COLO668 (cell line): Measurements from ENCODE around the gene MYO1B.
A peak's percentile ranks its signal among the peaks of the same experiment; 100 is the strongest.

ENCODE experiments used
- DNase-seq: peaks from one replicate; lab custom pipeline; 2025; ENCODE audit not compliant: unreplicated experiment; lab: John Stamatoyannopoulos, UW

The MYO1B gene

GRCh38 chr2:191296083-191297006 is 51.1 kb downstream of the MYO1B start:
- DNase-seq: no peak

DNA sequence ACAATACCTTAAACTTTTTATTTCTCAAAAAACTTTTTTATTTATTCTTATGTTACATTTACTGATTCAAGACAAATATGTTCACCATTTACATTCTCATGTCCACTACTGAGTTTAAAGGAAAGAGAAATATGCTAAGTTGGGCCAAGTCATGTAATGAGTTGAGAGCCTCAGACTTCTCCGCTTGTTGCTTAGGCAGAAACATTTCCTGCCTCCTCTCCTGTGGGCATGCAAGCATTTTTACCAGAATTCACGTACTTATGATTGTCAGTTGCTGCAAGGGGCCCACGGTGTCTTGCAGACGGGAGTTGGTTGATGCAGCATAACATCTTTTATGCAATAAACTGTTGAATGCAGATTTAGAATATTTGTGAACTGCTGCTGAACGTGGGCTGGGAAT is 51.8 kb downstream of the MYO1B start:
- no peak for DNase-seq

DNA sequence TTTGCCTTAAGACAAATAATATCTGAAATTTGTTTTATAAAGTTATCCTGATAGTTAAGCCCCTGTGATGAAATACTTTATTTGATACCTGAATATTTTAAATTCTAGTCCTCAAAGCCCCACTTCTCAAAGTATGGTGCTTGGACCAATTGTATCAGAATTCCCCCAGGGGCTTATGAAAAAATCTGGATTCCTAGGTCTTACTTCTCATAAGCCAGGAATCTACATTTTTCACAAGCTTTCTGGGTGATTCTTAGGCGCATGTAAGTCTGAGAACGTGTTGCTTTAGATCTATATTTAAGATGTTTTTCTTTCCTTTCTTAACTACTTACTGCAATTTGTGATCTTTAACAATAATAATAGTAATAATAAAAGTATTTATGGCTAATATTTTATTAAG is 53.1 kb downstream of the MYO1B start:
- DNase-seq: no peak

DNA sequence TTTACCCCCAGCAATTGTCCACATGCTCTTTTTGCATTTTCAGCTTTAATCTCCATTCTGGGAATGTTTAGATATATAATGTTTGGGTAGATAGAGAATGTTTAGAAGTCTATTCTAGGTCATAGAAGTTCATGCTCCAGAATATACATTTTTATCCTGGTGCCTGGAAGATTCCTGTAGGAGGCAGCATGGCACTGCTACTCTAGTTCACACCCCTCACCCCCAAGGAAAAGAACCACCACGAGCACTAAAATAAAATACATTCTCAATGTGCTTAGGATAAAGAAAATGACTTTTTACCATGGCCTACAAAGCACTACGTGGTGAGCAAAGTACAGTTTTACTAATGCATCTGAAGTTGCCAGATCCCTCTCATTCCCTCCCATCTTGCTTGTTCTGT is 53.8 kb downstream of the MYO1B start:
- DNase-seq: no peak

GRCh38 chr2:191299866-191300265 is 54.7 kb downstream of the MYO1B start:
- no peak for DNase-seq

- DNase-seq: no peak
Observed at GRCh38 chr2:191301971-191302370, 56.8 kb downstream of the MYO1B start.

- peak; percentile 7 for DNase-seq
Observed at GRCh38 chr2:191302459-191303139, 57.4 kb downstream of the MYO1B start.

DNA sequence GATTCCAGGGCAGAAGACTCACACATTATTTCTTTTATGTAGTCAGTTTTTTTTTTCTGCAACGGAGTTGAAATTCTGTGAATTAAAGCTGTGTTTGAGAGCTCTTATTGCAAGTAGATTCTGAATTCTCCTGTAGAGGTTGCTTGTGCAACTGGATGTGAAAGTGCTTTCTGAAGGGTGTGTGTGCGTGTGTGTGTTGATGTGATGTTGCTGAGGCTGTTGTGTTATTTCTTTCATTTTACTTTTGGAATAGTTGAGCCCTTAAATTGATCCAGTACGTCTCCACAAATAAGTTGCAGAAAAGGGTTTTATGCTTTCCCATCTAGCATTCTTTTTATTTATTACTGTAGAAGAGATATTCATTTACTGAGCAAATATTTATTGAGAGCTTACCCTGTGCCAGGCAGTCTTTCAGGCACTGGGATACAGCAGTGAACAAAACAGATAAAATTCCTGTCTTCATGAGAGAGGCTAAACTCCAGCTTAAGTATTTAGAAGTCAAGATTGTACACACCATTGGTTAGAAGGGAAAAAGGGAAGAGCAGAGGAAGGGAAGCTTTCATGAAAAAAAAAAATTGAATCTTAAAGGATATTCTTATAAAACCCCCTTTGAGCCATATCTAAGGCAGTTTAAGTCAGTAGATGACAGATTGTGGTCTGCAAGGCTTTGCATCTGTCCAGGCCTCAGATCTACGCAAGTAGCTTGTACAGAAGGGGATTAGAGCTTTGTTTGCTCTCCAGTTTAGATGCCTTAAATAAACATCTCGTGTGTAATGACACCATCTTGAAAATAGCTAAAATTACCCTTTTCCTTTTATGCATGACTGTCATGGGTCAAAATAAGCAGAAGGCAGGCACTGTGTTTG is 58.2 kb downstream of the MYO1B start:
- peak; percentile 23 for DNase-seq

GRCh38 chr2:191304939-191305875 is 60.0 kb downstream of the MYO1B start:
- no peak for DNase-seq

GRCh38 chr2:191308026-191308425 is 62.8 kb downstream of the MYO1B start:
- DNase-seq: no peak

- no peak for DNase-seq
Observed at GRCh38 chr2:191311156-191311555, 66.0 kb downstream of the MYO1B start.

GRCh38 chr2:191311627-191312026 is 66.4 kb downstream of the MYO1B start:
- no peak for DNase-seq

GRCh38 chr2:191312163-191312562 is 67.0 kb downstream of the MYO1B start:
- no peak for DNase-seq

GRCh38 chr2:191312662-191313061 is 67.5 kb downstream of the MYO1B start:
- no peak for DNase-seq

- no peak for DNase-seq
Observed at GRCh38 chr2:191314697-191315364, 69.6 kb downstream of the MYO1B start.

DNA sequence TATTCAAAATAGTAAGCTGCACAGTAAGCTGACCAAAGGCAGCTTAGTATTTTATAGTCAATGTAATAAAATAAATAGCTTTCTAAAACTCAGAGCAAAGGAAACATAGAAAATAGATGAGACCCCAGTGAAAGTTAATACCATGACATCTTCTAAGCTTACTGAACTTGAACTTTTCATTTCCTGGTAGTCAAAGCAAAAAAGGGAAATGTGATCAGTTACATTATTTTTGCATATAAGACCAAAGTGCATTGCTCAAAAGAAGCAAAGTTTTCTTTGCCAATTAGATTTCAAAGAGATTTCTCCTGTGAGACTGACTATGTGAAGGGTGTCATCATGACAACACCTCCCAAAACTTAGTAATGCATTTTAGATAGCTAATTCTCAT is 70.2 kb downstream of the MYO1B start:
- no peak for DNase-seq

- DNase-seq: no peak
Observed at GRCh38 chr2:191316246-191316994, 71.2 kb downstream of the MYO1B start.

GRCh38 chr2:191318037-191318728 is 73.0 kb downstream of the MYO1B start:
- DNase-seq: no peak

GRCh38 chr2:191318729-191319078 is 73.5 kb downstream of the MYO1B start:
- DNase-seq: no peak
